Osteoblast (primary cell): ENCODE results near the gene TUBB4A. TPM values are rescaled to one million over a fixed set of nuclear protein-coding genes. Genes with fewer than 3 reads are reported as not detected.

Source experiments
- DNase-seq: peaks from one replicate; pipeline ENCODE4 v3.0.0; 2011; ENCODE audit warnings: low spot score, mixed read lengths; ENCODE audit not compliant: insufficient read length; ENCODE audit errors: missing footprints
- H2AFZ ChIP-seq: 2 replicates; pipeline ENCODE4 v1.6.0; 2011; ENCODE audit warnings: mild to moderate bottlenecking, low read length
- H3K27ac ChIP-seq: 2 replicates; pipeline ENCODE4 v1.5.1; 2011; ENCODE audit warnings: mild to moderate bottlenecking, low read depth, low read length, moderate library complexity
- H3K27me3 ChIP-seq: 2 replicates; pipeline ENCODE4 v1.6.0; 2012; ENCODE audit warnings: mild to moderate bottlenecking, control low read depth, inconsistent platforms, low read length, moderate library complexity; ENCODE audit not compliant: insufficient read depth
- H3K36me3 ChIP-seq: 2 replicates; pipeline ENCODE4 v1.5.1; 2011; ENCODE audit warnings: mild to moderate bottlenecking, low read length, control low read depth, moderate library complexity; ENCODE audit not compliant: insufficient read depth
- H3K4me1 ChIP-seq: 2 replicates; pipeline ENCODE4 v1.5.1; 2011; ENCODE audit warnings: mild to moderate bottlenecking, low read length, control low read depth, moderate library complexity; ENCODE audit not compliant: insufficient read depth
- H3K4me2 ChIP-seq: 2 replicates; pipeline ENCODE4 v1.6.0; 2011; ENCODE audit warnings: mild to moderate bottlenecking, low read length; ENCODE audit not compliant: insufficient read depth
- H3K4me3 ChIP-seq: fragments of 200-600 bp; sonication (generic); 3 replicates; pipeline ENCODE4 v1.5.1; 2012; ENCODE audit warnings: mild to moderate bottlenecking, low read length, inconsistent platforms; ENCODE audit not compliant: insufficient read depth
- H3K79me2 ChIP-seq: 2 replicates; pipeline ENCODE4 v1.6.0; 2012; ENCODE audit warnings: mild to moderate bottlenecking, low read length, control low read depth, inconsistent platforms; ENCODE audit not compliant: insufficient read depth
- H3K9me3 ChIP-seq: 2 replicates; pipeline ENCODE4 v1.5.1; 2011; ENCODE audit warnings: low read depth, low read length, control low read depth
- H4K20me1 ChIP-seq: 2 replicates; pipeline ENCODE4 v1.6.0; 2012; ENCODE audit warnings: mild to moderate bottlenecking, low read length, control low read depth; ENCODE audit not compliant: insufficient read depth
- CTCF ChIP-seq: IDR thresholded peaks from 2 replicates; pipeline ENCODE4 v1.5.1; 2011; ENCODE audit warnings: mild to moderate bottlenecking, low read depth, low read length, moderate library complexity; ENCODE audit errors: extremely low read depth
- total RNA-seq: library from RNA; depleted of rRNA; stranded (reverse); fragments of >200 nt; gene quantifications from 2 replicates; pipeline ENCODE4 v1.2.3, GENCODE V29; 2012

The TUBB4A gene
- total RNA-seq, 1 donor: not detected

DNA sequence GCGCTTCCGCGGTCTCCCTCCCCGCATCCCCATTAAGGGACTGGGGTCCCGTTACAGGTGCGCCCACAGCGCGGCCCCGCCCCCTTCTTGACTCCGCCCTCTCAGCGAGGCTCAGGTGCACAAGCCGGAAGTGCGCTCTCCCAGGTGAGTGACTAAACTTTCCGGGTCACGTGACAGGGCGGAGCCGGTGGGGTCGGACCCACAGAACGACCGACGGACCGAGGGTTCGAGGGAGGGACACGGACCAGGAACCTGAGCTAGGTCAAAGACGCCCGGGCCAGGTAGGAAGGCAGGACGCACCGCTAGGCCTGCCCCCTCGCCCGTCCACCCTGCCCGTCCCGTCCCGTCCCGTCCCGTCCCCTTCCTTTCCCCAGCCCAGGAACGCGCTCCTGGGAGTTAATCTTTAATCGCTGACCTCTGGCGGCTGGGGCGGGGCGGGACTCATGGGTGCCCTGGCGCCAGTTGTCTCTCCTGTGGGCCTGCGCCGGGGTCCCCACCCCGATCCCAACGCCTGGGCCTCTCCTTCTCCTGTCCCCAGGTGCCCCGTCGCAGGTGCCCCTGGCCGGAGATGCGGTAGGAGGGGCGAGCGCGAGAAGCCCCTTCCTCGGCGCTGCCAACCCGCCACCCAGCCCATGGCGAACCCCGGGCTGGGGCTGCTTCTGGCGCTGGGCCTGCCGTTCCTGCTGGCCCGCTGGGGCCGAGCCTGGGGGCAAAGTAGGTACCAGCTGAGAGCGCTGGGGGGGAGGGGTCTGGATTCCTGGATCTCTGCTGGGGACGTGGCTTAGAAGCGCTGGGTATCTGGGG lies 37.8 kb downstream of the TUBB4A start, which contains the start of gene CRB3:
Gene CRB3, plus strand, starts transcription at position 202 of the 804 bp plus-strand sequence. Its CDS starts 431 bp downstream, at position 633.
- no peak for TF ChIP-seq CTCF
- Histone ChIP-seq H3K36me3 (no peaks in the 10 kb centered on the region), H3K79me2 (no peaks in the 10 kb centered on the region), H4K20me1 (no peaks in the 10 kb centered on the region), H3K4me2 (no peak within 1 kb of the TSS), H3K27me3 (peaks cover 16% of the 10 kb centered on the region), H2AFZ (no peak within 1 kb of the TSS), H3K9me3 (no peaks in the 10 kb centered on the region), H3K4me1 (peaks cover 8% of the 10 kb centered on the region), H3K4me3 (no peak within 1 kb of the TSS), H3K27ac (no peak within 1 kb of the TSS)
- DNase-seq: peak; percentile 55

DNA sequence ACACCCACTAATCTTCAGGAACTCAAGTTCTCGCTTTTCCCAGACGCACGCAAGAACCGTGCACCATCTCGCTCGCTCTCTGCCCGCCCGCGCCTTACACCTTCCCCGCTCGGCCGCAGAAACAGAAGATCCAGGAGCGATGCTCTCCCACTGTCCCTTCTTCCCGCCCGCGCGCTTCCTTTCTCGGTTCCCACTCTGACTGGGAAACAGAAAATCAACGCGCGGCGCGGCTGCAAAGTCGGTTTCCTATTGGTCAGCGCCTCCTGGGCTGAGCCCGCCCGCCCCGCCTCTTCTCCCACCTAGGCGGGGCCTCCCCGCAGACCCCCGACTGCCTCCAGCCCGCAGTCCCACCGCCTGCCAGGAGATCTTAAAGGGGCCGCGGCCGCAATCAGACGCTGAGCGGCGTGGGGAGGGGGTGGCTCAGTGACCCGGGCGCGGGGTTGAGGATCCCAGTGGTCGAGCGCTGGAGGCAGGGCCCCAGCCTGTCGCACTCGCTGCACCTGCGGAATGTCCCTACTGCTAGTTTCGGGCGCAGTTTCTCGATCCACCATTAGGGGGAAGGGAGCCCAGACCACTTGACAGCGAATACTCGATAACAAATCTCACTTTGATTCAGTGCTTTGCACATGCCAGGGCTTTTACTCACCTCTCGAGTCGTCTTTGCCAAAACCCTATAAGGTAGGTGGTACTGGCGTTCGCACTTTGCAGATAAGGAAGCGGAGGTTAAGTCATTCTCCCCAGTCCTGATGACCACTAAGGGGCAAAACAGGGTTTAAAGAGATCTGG lies 41.8 kb downstream of the TUBB4A start:
- H3K9me3 ChIP-seq: no peaks in the 10 kb centered on the region
- DNase-seq: peak; percentile 99
- TF ChIP-seq CTCF: peak; percentile 27
- peak overlapping the region; percentile 83 for H3K4me2 ChIP-seq
- peak overlapping the region; percentile 76 for H3K4me3 ChIP-seq
- H2AFZ ChIP-seq: peak overlapping the region; percentile 75
- no peaks in the 10 kb centered on the region for H3K79me2 ChIP-seq
- H4K20me1 ChIP-seq: no peaks in the 10 kb centered on the region
- peaks cover 8% of the 10 kb centered on the region for H3K4me1 ChIP-seq
- no peak overlapping the region for H3K27ac ChIP-seq
- no peaks in the 10 kb centered on the region for H3K36me3 ChIP-seq
- peaks cover 10% of the 10 kb centered on the region for H3K27me3 ChIP-seq

DNA sequence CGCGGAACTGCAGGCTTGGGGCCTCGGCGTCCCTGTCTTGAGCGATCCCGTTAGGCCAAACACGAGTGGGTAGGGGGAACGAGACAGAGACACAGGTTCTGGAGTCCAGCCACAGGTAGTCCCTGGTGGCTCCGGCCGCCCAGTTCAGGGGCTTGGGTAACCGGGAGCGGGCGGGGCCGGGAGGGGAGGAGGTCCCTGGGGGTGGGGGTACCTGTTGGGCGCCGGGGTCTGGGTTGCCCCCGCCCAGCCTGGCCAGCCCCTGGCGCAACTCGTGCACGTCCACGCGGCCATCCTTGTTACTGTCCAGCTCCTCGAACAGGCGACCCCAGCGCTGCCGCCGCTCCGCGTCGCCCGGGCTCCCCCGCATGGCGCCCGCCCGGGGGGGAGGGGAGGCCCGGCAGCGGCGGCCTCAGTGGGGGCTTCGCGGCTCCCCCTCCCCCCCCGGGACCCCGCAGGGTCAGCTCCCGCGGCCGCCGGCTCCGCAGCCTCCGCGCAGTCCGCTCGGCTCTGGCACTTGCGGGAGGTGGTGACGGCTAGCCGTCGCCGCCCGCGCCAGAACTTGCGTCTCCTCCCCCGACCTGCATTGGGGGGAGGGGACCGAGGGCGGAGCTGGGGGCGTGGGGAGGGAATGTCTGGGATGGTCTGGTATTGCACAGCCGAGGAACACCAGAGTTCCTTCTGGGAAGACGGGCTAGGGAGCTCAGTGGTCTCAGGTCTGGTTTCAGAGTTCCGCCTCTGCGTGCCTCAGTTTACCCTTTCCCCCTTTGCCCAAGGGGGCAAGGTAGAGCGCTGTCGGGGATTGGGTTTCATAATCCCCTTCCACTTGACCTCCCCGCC lies 42.6 kb downstream of the TUBB4A start, which contains the start of gene SLC25A23:
Gene SLC25A23, minus strand, starts transcription at position 531 of the 837 bp plus-strand sequence. Its CDS starts 164 bp downstream, at position 367.
- TF ChIP-seq CTCF: no peak

More for the DNA sequence above, 42.6 kb downstream of the TUBB4A start, which contains the start of gene SLC25A23:
- no peaks in the 10 kb centered on the region for H3K79me2 ChIP-seq
- H3K9me3 ChIP-seq: no peaks in the 10 kb centered on the region
- H3K4me2 ChIP-seq: peak within 1 kb of the TSS; percentile 83
- peaks cover 4% of the 10 kb centered on the region for H3K27me3 ChIP-seq
- no peaks in the 10 kb centered on the region for H3K36me3 ChIP-seq
- DNase-seq: peak; percentile 94
- H3K4me3 ChIP-seq: peak within 1 kb of the TSS; percentile 76
- H2AFZ ChIP-seq: peak within 1 kb of the TSS; percentile 75
- H4K20me1 ChIP-seq: no peaks in the 10 kb centered on the region
- H3K4me1 ChIP-seq: peaks cover 8% of the 10 kb centered on the region
- H3K27ac ChIP-seq: no peak within 1 kb of the TSS
